Measurements from ENCODE around the gene ST3GAL2.
"Not testable (repeated sequence)": the region's sequence is repeated elsewhere in the genome, so short reads cannot be mapped to it uniquely, and the experiment has no call there.

The ST3GAL2 gene

DNA sequence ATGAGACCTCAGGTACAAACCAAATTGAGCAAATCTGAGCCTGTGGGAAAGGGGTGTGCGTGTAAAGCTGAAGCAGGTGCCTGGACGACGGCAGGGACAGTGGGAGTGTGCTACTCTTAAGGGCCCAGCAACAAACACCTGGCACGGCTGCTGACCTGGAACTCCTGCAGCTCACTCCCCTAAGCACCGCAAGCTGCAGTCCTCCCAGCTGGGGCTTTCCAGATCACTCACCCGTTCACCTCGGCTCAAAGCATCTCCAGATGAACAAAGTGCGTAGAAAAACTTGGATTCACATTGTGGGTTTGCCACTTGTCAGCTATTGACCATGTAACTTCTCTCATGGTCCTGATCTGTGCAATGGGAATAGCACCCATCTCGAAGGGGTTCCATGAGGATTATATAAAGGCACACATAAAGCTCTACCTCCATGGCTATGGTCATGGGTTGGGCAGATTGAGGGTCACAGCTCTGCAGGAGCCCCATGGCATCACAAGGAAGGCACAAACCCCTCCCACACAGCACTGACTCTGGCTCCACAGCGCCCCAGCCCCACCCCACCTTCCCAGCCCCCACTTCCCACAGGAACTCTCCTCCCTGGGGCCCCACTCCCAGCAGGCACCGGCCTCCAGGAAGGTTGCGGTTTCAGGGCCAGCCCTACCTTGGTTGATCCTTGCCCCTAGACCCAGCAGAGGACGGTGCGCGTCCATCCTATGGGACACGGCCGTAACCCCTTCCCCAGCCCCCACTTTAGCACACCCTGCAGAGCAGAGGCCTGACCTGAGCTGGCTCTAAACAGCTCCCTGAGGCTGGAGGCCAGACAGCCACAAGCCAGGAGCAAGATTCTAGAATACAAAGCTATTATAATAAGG, 21.9 kb downstream of the ST3GAL2 start:
- Histone ChIP-seq H2AFZ (ENCODE audit: low read depth, low read length) (no peak overlapping the region), H3K36me3 (replicated peaks; ENCODE audit: low read depth, low read length) (peaks cover 19% of the 10 kb centered on the region), H4K20me1 (ENCODE audit: insufficient read depth, low read length) (peaks cover 79% of the 10 kb centered on the region), H3K27me3 (ENCODE audit: low read depth, low read length) (no peaks in the 10 kb centered on the region), H3K9ac (ENCODE audit: low read length) (no peak overlapping the region), H3K9me3 (ENCODE audit: insufficient read depth, low read length) (no peaks in the 10 kb centered on the region), H3K27ac (ENCODE audit: low read length) (no peak overlapping the region), H3K79me2 (ENCODE audit: low read length) (peaks cover 80% of the 10 kb centered on the region), H3K4me3 (ENCODE audit: low read length) (no peak overlapping the region), H3K4me1 (ENCODE audit: low read length) (peaks cover 42% of the 10 kb centered on the region), H3K4me2 (ENCODE audit: low read length) (peak overlapping the region; percentile 47)
- TF ChIP-seq EZH2phosphoT487 (IDR thresholded peaks at IDR 0.05; ENCODE audit: low read depth) = no peak

GRCh38 chr16:70413572-70413971, 25.3 kb downstream of the ST3GAL2 start:
- peaks cover 21% of the 10 kb centered on the region for H3K36me3 ChIP-seq (replicated peaks; ENCODE audit: low read depth, low read length)
- peaks cover 48% of the 10 kb centered on the region for H3K79me2 ChIP-seq (ENCODE audit: low read length)
- H3K9ac ChIP-seq (ENCODE audit: low read length); H2AFZ ChIP-seq (ENCODE audit: low read depth, low read length); H3K27me3 ChIP-seq (ENCODE audit: low read depth, low read length); H3K27ac ChIP-seq (ENCODE audit: low read length); H3K9me3 ChIP-seq (ENCODE audit: insufficient read depth, low read length); H3K4me2 ChIP-seq (ENCODE audit: low read length); H3K4me3 ChIP-seq (ENCODE audit: low read length): not testable (repeated sequence)
- peaks cover 54% of the 10 kb centered on the region for H4K20me1 ChIP-seq (ENCODE audit: insufficient read depth, low read length)
- H3K4me1 ChIP-seq (ENCODE audit: low read length) = peaks cover 36% of the 10 kb centered on the region

DNA sequence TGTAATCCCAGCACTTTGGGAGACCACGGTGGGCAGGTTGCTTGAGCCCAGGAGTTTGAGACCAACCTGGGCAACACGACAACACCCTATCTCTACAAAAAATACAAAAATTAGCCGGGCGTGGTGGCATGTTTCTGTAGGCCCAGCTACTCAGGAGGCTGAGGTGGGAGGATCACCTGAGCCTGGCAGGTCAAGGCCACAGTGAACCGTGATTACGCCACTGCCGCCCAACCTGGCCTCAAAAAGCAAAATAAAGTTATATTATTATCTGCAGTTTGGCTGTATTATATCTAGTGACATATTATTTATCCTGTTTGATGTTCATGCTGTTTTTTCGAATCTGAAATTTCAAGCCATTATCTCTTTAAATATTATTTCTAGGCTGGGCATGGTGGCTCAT, 26.5 kb downstream of the ST3GAL2 start:
- no peaks in the 10 kb centered on the region for H3K27me3 ChIP-seq (ENCODE audit: low read depth, low read length)
- H3K79me2 ChIP-seq (ENCODE audit: low read length) = peaks cover 48% of the 10 kb centered on the region
- no peak overlapping the region for H3K4me2 ChIP-seq (ENCODE audit: low read length)
- H2AFZ ChIP-seq (ENCODE audit: low read depth, low read length) = no peak overlapping the region
- no peak overlapping the region for H3K4me3 ChIP-seq (ENCODE audit: low read length)
- peaks cover 54% of the 10 kb centered on the region for H4K20me1 ChIP-seq (ENCODE audit: insufficient read depth, low read length)
- no peak overlapping the region for H3K27ac ChIP-seq (ENCODE audit: low read length)
- H3K4me1 ChIP-seq (ENCODE audit: low read length) = peaks cover 36% of the 10 kb centered on the region
- H3K9ac ChIP-seq (ENCODE audit: low read length) = no peak overlapping the region
- no peaks in the 10 kb centered on the region for H3K9me3 ChIP-seq (ENCODE audit: insufficient read depth, low read length)
- TF ChIP-seq EZH2phosphoT487 (IDR thresholded peaks at IDR 0.05; ENCODE audit: low read depth) = no peak
- TF ChIP-seq, protein P1, sequence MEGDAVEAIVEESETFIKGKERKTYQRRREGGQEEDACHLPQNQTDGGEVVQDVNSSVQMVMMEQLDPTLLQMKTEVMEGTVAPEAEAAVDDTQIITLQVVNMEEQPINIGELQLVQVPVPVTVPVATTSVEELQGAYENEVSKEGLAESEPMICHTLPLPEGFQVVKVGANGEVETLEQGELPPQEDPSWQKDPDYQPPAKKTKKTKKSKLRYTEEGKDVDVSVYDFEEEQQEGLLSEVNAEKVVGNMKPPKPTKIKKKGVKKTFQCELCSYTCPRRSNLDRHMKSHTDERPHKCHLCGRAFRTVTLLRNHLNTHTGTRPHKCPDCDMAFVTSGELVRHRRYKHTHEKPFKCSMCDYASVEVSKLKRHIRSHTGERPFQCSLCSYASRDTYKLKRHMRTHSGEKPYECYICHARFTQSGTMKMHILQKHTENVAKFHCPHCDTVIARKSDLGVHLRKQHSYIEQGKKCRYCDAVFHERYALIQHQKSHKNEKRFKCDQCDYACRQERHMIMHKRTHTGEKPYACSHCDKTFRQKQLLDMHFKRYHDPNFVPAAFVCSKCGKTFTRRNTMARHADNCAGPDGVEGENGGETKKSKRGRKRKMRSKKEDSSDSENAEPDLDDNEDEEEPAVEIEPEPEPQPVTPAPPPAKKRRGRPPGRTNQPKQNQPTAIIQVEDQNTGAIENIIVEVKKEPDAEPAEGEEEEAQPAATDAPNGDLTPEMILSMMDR (IDR thresholded peaks at IDR 0.05; ENCODE audit: low read depth, low read length) = no peak
- H3K36me3 ChIP-seq (replicated peaks; ENCODE audit: low read depth, low read length) = peaks cover 19% of the 10 kb centered on the region

- H4K20me1 ChIP-seq (ENCODE audit: insufficient read depth, low read length) = peaks cover 51% of the 10 kb centered on the region
- TF ChIP-seq, protein P1 (IDR thresholded peaks at IDR 0.05; ENCODE audit: low read depth, low read length) = no peak
- no peak for TF ChIP-seq EZH2phosphoT487 (IDR thresholded peaks at IDR 0.05; ENCODE audit: low read depth)
- H3K4me1 ChIP-seq (ENCODE audit: low read length) = peaks cover 38% of the 10 kb centered on the region
- no peak overlapping the region for H3K9ac ChIP-seq (ENCODE audit: low read length)
- H3K27me3 ChIP-seq (ENCODE audit: low read depth, low read length) = no peaks in the 10 kb centered on the region
- H3K4me3 ChIP-seq (ENCODE audit: low read length) = no peak overlapping the region
- H3K9me3 ChIP-seq (ENCODE audit: insufficient read depth, low read length) = no peaks in the 10 kb centered on the region
- no peak overlapping the region for H3K27ac ChIP-seq (ENCODE audit: low read length)
- H2AFZ ChIP-seq (ENCODE audit: low read depth, low read length) = no peak overlapping the region
- peaks cover 24% of the 10 kb centered on the region for H3K36me3 ChIP-seq (replicated peaks; ENCODE audit: low read depth, low read length)
- peaks cover 48% of the 10 kb centered on the region for H3K79me2 ChIP-seq (ENCODE audit: low read length)
- H3K4me2 ChIP-seq (ENCODE audit: low read length) = no peak overlapping the region
Measured at GRCh38 chr16:70410734-70411133, 28.2 kb downstream of the ST3GAL2 start.

DNA sequence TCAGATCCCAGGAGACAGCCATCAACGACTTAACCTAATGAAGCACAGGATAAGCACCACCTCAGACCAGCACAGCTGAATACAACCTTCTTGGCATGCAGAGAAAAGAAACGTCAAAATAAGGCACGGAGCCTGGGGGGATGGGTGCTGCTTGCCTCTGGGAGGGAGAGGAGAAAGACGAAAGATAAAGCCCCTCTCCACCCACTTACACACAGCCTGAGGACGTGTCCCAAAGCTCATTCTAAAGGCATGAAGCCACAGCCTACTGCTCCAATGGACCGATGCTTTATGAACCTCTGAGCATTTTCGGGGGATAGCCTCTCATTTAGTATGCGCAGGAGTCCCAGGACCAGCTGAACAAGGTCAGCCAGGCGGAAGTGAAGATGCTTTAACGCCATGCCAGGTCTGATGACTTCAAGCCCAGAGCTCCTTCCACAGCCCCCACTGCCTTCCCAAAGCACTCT, 31.1 kb downstream of the ST3GAL2 start:
- no peaks in the 10 kb centered on the region for H3K27me3 ChIP-seq (ENCODE audit: low read depth, low read length)
- H3K4me3 ChIP-seq (ENCODE audit: low read length) = peak overlapping the region; percentile 7
- no peak overlapping the region for H2AFZ ChIP-seq (ENCODE audit: low read depth, low read length)
- H3K79me2 ChIP-seq (ENCODE audit: low read length) = peaks cover 59% of the 10 kb centered on the region
- peaks cover 30% of the 10 kb centered on the region for H3K36me3 ChIP-seq (replicated peaks; ENCODE audit: low read depth, low read length)
- no peak for TF ChIP-seq EZH2phosphoT487 (IDR thresholded peaks at IDR 0.05; ENCODE audit: low read depth)
- TF ChIP-seq, protein P1 (IDR thresholded peaks at IDR 0.05; ENCODE audit: low read depth, low read length) = no peak
- H3K9ac ChIP-seq (ENCODE audit: low read length) = no peak overlapping the region
- H3K4me2 ChIP-seq (ENCODE audit: low read length) = peak overlapping the region; percentile 31
- no peaks in the 10 kb centered on the region for H3K9me3 ChIP-seq (ENCODE audit: insufficient read depth, low read length)
- H4K20me1 ChIP-seq (ENCODE audit: insufficient read depth, low read length) = peaks cover 64% of the 10 kb centered on the region
- no peak overlapping the region for H3K27ac ChIP-seq (ENCODE audit: low read length)
- peaks cover 56% of the 10 kb centered on the region for H3K4me1 ChIP-seq (ENCODE audit: low read length)

- H3K79me2 ChIP-seq (ENCODE audit: low read length) = peaks cover 67% of the 10 kb centered on the region
- H3K27ac ChIP-seq (ENCODE audit: low read length); H3K4me3 ChIP-seq (ENCODE audit: low read length); H3K27me3 ChIP-seq (ENCODE audit: low read depth, low read length); H3K9me3 ChIP-seq (ENCODE audit: insufficient read depth, low read length); H3K9ac ChIP-seq (ENCODE audit: low read length); H2AFZ ChIP-seq (ENCODE audit: low read depth, low read length): not testable (repeated sequence)
- H3K4me1 ChIP-seq (ENCODE audit: low read length) = peaks cover 56% of the 10 kb centered on the region
- H3K36me3 ChIP-seq (replicated peaks; ENCODE audit: low read depth, low read length) = peaks cover 24% of the 10 kb centered on the region
- H4K20me1 ChIP-seq (ENCODE audit: insufficient read depth, low read length) = peaks cover 71% of the 10 kb centered on the region
- H3K4me2 ChIP-seq (ENCODE audit: low read length) = peak overlapping the region; percentile 12
Measured at GRCh38 chr16:70406104-70406503, 32.8 kb downstream of the ST3GAL2 start.
